Measurements from ENCODE around the gene C19orf44. TPM values are rescaled to one million over a fixed set of nuclear protein-coding genes. Genes with fewer than 3 reads are reported as not detected.

C19orf44 gene
- total RNA-seq, 6 donors from 2014 or later: 4.3 to 26.2 (median 5.7) TPM

DNA sequence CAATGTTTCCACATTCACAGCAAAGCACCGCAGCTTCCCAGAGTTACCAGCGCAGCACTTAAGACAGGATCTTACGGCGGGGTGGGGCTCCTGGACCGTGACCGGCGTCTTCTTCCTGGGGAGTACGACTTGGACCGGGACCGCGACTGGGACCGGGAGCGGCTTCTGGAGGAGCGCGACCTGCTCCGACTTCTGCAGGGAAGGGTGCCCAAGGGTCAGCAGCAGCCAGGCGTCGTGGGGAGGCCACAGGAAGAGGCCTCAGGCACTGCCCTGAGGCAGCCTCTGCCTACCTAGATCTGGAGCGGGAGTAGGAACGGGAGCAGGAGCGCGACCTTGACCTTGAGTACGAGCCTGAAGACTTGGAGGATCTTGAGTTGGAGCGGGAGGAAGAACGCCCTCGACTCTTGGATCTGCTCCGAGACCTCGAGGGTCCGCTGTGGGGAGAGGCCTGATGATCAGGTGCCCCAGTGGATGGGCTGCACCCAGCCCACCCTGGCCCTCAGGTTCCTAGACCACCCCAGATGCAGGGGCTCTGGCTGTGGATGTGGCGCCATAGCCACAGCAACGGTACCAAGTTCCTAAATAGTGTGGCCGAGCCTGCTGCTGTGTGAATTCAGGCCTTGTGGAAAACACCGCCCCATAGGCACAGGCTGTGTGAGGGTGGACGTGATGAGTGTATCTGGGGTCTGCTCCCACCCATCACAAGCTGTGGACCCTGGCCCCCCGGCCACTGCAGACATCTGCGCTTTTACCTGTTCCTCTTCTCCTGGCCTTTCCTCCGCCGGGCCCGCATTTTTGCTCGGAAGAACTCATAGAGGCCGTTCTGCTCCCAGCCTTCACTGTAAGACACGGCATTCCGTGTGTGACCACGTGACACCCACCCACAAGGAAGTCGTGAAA is 24.1 kb downstream of the C19orf44 start:
- TF ChIP-seq, protein P1, sequence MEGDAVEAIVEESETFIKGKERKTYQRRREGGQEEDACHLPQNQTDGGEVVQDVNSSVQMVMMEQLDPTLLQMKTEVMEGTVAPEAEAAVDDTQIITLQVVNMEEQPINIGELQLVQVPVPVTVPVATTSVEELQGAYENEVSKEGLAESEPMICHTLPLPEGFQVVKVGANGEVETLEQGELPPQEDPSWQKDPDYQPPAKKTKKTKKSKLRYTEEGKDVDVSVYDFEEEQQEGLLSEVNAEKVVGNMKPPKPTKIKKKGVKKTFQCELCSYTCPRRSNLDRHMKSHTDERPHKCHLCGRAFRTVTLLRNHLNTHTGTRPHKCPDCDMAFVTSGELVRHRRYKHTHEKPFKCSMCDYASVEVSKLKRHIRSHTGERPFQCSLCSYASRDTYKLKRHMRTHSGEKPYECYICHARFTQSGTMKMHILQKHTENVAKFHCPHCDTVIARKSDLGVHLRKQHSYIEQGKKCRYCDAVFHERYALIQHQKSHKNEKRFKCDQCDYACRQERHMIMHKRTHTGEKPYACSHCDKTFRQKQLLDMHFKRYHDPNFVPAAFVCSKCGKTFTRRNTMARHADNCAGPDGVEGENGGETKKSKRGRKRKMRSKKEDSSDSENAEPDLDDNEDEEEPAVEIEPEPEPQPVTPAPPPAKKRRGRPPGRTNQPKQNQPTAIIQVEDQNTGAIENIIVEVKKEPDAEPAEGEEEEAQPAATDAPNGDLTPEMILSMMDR (IDR thresholded peaks at IDR 0.05): no peak
- TF ChIP-seq POLR2A (IDR thresholded peaks at IDR 0.05) (no peak), POLR2AphosphoS5 (IDR thresholded peaks at IDR 0.05) (no peak), EP300 (IDR thresholded peaks at IDR 0.05) (no peak)
- Histone ChIP-seq H3K27ac (no peak overlapping the region), H3K9me3 (no peaks in the 10 kb centered on the region), H3K4me3 (no peak overlapping the region), H3K27me3 (no peaks in the 10 kb centered on the region), H3K36me3 (peaks cover 55 to 97% (median 80%) of the 10 kb centered on the region in 4 donors), H3K4me1 (no peaks in the 10 kb centered on the region)
- WGBS, 2 donors: 92 to 93% methylated on average over 40 to 45 of the region's 45 CpGs
- DNase-seq: no peak
- no peak for ATAC-seq (ENCODE audit: low FRiP score in 2 of 2)

DNA sequence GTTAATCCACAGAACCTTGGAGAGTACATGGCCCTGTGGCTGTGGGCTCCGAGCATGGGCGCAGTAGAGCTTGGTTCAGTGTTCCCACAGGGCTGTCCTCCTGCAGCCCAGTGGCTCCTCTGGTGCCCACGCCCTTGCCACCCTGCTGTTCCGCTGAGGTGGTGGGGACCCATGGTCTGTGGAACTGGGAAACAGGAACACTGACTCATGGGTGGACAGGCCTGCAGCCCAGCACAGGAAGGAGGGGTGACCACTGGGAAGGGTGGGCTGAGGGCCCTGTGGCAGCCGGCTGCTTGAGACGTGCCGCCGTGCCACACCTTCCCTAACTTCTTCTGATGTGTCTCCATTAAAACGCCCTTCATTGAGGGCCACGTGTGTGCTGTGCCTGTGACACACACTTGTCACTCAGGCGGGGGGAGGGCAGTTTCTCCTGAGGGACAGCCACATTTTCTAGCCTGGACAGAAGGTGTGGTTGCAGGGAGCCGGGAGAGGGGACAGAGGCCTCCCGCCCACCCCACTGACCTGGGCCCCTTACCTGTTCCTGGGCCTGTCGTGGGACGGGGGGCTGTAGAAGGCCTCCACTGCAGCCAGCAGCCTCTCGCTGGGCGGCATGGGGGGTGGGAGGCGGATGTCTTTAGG is 24.9 kb downstream of the C19orf44 start:
- DNase-seq: no peak
- H3K4me1 ChIP-seq: no peaks in the 10 kb centered on the region
- H3K27ac ChIP-seq: no peak overlapping the region
- H3K27me3 ChIP-seq: no peaks in the 10 kb centered on the region
- peaks cover 63 to 99% (median 87%) of the 10 kb centered on the region in 4 donors for H3K36me3 ChIP-seq
- WGBS, 2 donors: 90 to 93% methylated on average over 11 to 18 of the region's 18 CpGs
- no peak for TF ChIP-seq POLR2A (IDR thresholded peaks at IDR 0.05)
- no peak for TF ChIP-seq EP300 (IDR thresholded peaks at IDR 0.05)
- TF ChIP-seq, protein P1 (IDR thresholded peaks at IDR 0.05): no peak
- TF ChIP-seq POLR2AphosphoS5 (IDR thresholded peaks at IDR 0.05): no peak
- ATAC-seq (ENCODE audit: low FRiP score in 2 of 2): no peak
- no peaks in the 10 kb centered on the region for H3K9me3 ChIP-seq
- H3K4me3 ChIP-seq: no peak overlapping the region

DNA sequence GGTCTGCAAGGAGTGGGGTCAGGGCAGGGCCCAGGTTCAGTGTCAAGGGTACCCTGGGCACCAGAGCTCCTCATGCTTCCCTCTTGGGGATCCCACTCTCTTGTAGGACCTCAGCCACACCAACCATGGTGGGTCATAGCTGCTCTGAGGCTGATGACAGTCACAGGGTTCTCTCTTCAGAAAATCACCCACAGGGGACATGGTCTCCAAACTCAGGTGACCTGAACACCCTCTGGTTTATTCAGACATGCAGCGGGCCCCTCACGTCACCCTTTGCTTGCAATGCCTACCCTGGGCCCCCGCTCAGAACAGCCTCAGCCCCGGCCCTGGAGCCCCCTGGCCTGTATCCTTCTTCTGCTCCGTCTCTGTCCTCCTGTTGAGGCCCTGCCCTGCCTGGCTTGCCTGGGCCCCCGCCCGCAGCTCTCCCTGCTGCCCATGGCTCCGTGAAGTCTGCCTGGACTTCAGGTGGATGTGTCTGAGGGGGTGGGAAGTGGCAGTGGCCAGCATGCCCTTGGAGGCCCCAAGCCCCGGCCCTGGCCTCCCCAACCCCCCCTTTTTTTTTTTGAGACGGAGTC is 25.6 kb downstream of the C19orf44 start:
- Histone ChIP-seq H3K4me3 (no peak overlapping the region), H3K27me3 (no peaks in the 10 kb centered on the region), H3K27ac (no peak overlapping the region), H3K9me3 (no peaks in the 10 kb centered on the region), H3K4me1 (no peaks in the 10 kb centered on the region), H3K36me3 (peaks cover 63 to 100% (median 93%) of the 10 kb centered on the region in 4 donors)
- no peak for ATAC-seq (ENCODE audit: low FRiP score in 2 of 2)
- TF ChIP-seq EP300 (IDR thresholded peaks at IDR 0.05): no peak
- TF ChIP-seq, protein P1 (IDR thresholded peaks at IDR 0.05): no peak
- no peak for TF ChIP-seq POLR2A (IDR thresholded peaks at IDR 0.05)
- no peak for TF ChIP-seq POLR2AphosphoS5 (IDR thresholded peaks at IDR 0.05)
- no peak for DNase-seq
- 95% methylated on average over 10 of the region's 10 CpGs for WGBS, 2 donors

DNA sequence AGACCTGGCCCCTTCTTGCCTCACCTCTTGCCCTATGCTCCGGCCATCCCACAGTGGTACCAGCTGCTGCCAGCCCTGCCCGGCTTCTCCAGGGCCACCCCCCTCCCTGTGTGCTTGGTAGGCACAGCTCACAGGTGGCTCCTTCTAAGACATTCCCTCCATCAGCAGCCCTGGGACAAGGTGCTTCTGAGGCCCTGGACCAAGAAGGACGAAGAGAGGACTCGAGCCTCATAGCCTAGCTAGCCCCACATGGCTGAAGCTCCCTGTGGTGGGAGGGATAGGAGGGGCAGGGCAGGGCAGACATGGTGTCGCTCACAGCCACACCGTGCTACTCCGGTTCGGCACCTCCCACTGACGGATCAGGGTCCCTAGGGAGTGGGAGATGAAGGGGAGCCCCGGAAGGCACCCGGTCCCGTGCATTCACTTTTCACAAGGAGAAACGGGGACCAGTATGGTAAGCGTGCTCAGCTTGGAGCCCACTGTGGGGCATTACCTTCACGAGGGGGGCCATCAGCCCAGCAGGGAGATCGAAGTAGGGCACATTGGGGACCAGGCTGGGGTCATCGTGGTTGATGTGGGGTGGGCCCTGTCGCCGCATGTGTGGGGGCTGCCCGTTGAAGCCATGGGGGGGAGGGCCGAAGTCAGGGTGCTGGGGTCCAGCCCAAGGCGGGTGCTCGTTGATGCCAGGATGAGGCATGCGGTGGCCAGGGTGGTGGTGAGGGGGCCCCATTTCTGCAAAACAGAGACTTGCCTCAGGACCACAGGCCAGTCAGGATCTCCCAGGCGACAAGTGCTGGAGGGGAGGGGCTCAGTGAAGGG is 26.6 kb downstream of the C19orf44 start:
- no peak for DNase-seq

More for the DNA sequence above, 26.6 kb downstream of the C19orf44 start:
- H3K4me3 ChIP-seq: no peak overlapping the region
- no peaks in the 10 kb centered on the region for H3K9me3 ChIP-seq
- TF ChIP-seq POLR2A (IDR thresholded peaks at IDR 0.05): no peak
- no peak for TF ChIP-seq EP300 (IDR thresholded peaks at IDR 0.05)
- no peak for TF ChIP-seq POLR2AphosphoS5 (IDR thresholded peaks at IDR 0.05)
- TF ChIP-seq, protein P1 (IDR thresholded peaks at IDR 0.05): no peak
- H3K27me3 ChIP-seq: no peaks in the 10 kb centered on the region
- ATAC-seq (ENCODE audit: low FRiP score in 2 of 2): no peak
- 97% methylated on average over 18 to 22 of the region's 25 CpGs for WGBS, 2 donors
- peaks cover 57 to 100% (median 95%) of the 10 kb centered on the region in 4 donors for H3K36me3 ChIP-seq
- no peaks in the 10 kb centered on the region for H3K4me1 ChIP-seq
- no peak overlapping the region for H3K27ac ChIP-seq
